Natural killer cell (primary cell): ENCODE data around the gene CISD3. TPM values are rescaled to one million over a fixed set of nuclear protein-coding genes. Genes with fewer than 3 reads are reported as not detected.
A peak's percentile ranks its signal among the peaks of the same experiment; 100 is the strongest.

ENCODE experiments used
- ATAC-seq, 3 donors: fragments of 150-1000 bp in 2 of 3; fragments of 200-7000 bp in 1 of 3; cut with Tn5 transposase; 1 replicate in 1 of 3; 2 replicates in 2 of 3; pipeline ENCODE4 v1.10.0; 2021; ENCODE audit warnings: mild to moderate bottlenecking in 2 of 3, moderate library complexity in 2 of 3
- DNase-seq, 2 donors: peaks; one replicate each; pipeline versions ENCODE4 v3.0.0 to v3.0.0-alpha.2; 2013 to 2021; ENCODE audit warnings: mixed read lengths in 1 of 2
- H3K27ac ChIP-seq: one replicate; pipeline ENCODE4 v1.5.1; 2013; ENCODE audit warnings: mild to moderate bottlenecking, low read length
- H3K27me3 ChIP-seq: one replicate; pipeline ENCODE4 v1.6.1; 2013; ENCODE audit warnings: low read length; ENCODE audit not compliant: control insufficient read depth, insufficient read depth
- H3K36me3 ChIP-seq: one replicate; pipeline ENCODE4 v1.6.1; 2013; ENCODE audit warnings: low read length; ENCODE audit not compliant: control insufficient read depth, insufficient read depth
- H3K4me1 ChIP-seq: one replicate; pipeline ENCODE4 v1.6.1; 2013; ENCODE audit warnings: low read length; ENCODE audit not compliant: control insufficient read depth, insufficient read depth
- H3K4me3 ChIP-seq: one replicate; pipeline ENCODE4 v1.5.1; 2013; ENCODE audit warnings: low read length
- H3K9me3 ChIP-seq: one replicate; pipeline ENCODE4 v1.6.1; 2013; ENCODE audit warnings: low read length; ENCODE audit not compliant: control insufficient read depth, insufficient read depth
- H3K27ac Mint-ChIP-seq, 2 donors: one replicate each; pipeline ENCODE4 v1.8.0; 2022; ENCODE audit warnings: mild to moderate bottlenecking in 2 of 2, mixed read lengths in 2 of 2, moderate library complexity in 1 of 2
- H3K27me3 Mint-ChIP-seq, 2 donors: one replicate each; pipeline ENCODE4 v1.8.0; 2022; ENCODE audit warnings: low read depth in 2 of 2, mixed read lengths in 2 of 2
- H3K36me3 Mint-ChIP-seq: one replicate; pipeline ENCODE4 v1.8.0; 2022; ENCODE audit warnings: mixed read lengths
- H3K4me1 Mint-ChIP-seq, 2 donors: one replicate each; pipeline ENCODE4 v1.8.0; 2022; ENCODE audit warnings: mixed read lengths in 2 of 2
- H3K4me3 Mint-ChIP-seq: one replicate; pipeline ENCODE4 v1.8.0; 2022; ENCODE audit warnings: mild to moderate bottlenecking, moderate library complexity, mixed read lengths
- H3K9me3 Mint-ChIP-seq, 2 donors: one replicate each; pipeline ENCODE4 v1.8.0; 2022; ENCODE audit warnings: mixed read lengths in 2 of 2
- CTCF ChIP-seq: fragments of 200-600 bp; IDR thresholded peaks from one replicate; pipeline ENCODE4 v1.8.0; 2022; ENCODE audit warnings: antibody characterized with exemption
- WGBS: methylation state at CpG from one replicate; pipeline ENCODE4 v1.1.7; 2013; ENCODE audit warnings: missing lambda C conversion rate; ENCODE audit not compliant: insufficient coverage; 5-methylcytosine and 5-hydroxymethylcytosine counted together
- intact Hi-C: fragments of 100-400 bp; cut with micrococcal nuclease; formaldehyde crosslinking; loops from one replicate; pipeline ENCODE4 v1.14.2; 2022
- total RNA-seq, 4 donors: library from RNA; stranded (reverse); fragments of 120-200 nt in 1 of 4; gene quantifications; one replicate each; pipeline versions ENCODE4 v1.2.3 to v1.2.4, GENCODE V29; 2013 to 2022

Gene CISD3
- total RNA-seq, 3 donors from 2014 or later (not counting 1 experiment from before 2014, with no cell fraction given) = 32.6 to 37.4 (median 33.9) TPM

- peaks cover 45% of the 10 kb centered on the region for H3K27me3 ChIP-seq
- H3K36me3 ChIP-seq = no peaks in the 10 kb centered on the region
- no peak overlapping the region for H3K27ac Mint-ChIP-seq
- no peak overlapping the region for H3K27ac ChIP-seq
- peaks cover 23 to 34% of the 10 kb centered on the region in 2 donors for H3K4me1 Mint-ChIP-seq
- no peaks in the 10 kb centered on the region for H3K36me3 Mint-ChIP-seq
- no peaks in the 10 kb centered on the region for H3K9me3 Mint-ChIP-seq
- H3K27me3 Mint-ChIP-seq = peaks cover 46 to 48% of the 10 kb centered on the region in 2 donors
- no peak for ATAC-seq
- no peaks in the 10 kb centered on the region for H3K9me3 ChIP-seq
- peak overlapping the region; percentile 69 for H3K4me3 Mint-ChIP-seq
- WGBS = 71% methylated on average over 7 of the region's 8 CpGs
- H3K4me1 ChIP-seq = peaks cover 49% of the 10 kb centered on the region
- DNase-seq = no peak
- TF ChIP-seq CTCF = no peak
- H3K4me3 ChIP-seq = no peak overlapping the region
- intact Hi-C loops = no loop called here
Observed at GRCh38 chr17:38746004-38746848, 16.1 kb downstream of the CISD3 start.

- 15% methylated on average over 20 of the region's 21 CpGs for WGBS
- H3K36me3 Mint-ChIP-seq = no peaks in the 10 kb centered on the region
- H3K9me3 Mint-ChIP-seq = no peaks in the 10 kb centered on the region
- intact Hi-C loops = no loop called here
- DNase-seq (no peak), ATAC-seq (no peak)
- H3K27ac Mint-ChIP-seq = no peak overlapping the region
- H3K4me1 Mint-ChIP-seq = peaks cover 30 to 42% of the 10 kb centered on the region in 2 donors
- peaks cover 50 to 54% of the 10 kb centered on the region in 2 donors for H3K27me3 Mint-ChIP-seq
- Histone ChIP-seq H3K27ac (no peak overlapping the region), H3K9me3 (no peaks in the 10 kb centered on the region), H3K4me3 (no peak overlapping the region), H3K27me3 (peaks cover 45% of the 10 kb centered on the region), H3K4me1 (peaks cover 54% of the 10 kb centered on the region), H3K36me3 (no peaks in the 10 kb centered on the region)
- TF ChIP-seq CTCF = no peak
- H3K4me3 Mint-ChIP-seq = peak overlapping the region; percentile 69
Observed at GRCh38 chr17:38746849-38747462, 16.8 kb downstream of the CISD3 start.

GRCh38 chr17:38747463-38748148 lies 17.5 kb downstream of the CISD3 start:
- peak overlapping the region; percentile 70 for H3K4me3 Mint-ChIP-seq
- H3K4me1 Mint-ChIP-seq = peaks cover 37 to 46% of the 10 kb centered on the region in 2 donors
- no peak for ATAC-seq
- H3K27ac ChIP-seq = no peak overlapping the region
- H3K9me3 ChIP-seq = no peaks in the 10 kb centered on the region
- H3K4me1 ChIP-seq = peaks cover 57% of the 10 kb centered on the region
- peaks cover 50 to 53% of the 10 kb centered on the region in 2 donors for H3K27me3 Mint-ChIP-seq
- peak overlapping the region; percentile 14 for H3K4me3 ChIP-seq
- DNase-seq = peak in 1 of 2 donors; percentile 36
- TF ChIP-seq CTCF = no peak
- no peaks in the 10 kb centered on the region for H3K36me3 ChIP-seq
- intact Hi-C loops = no loop called here
- WGBS = under 1% methylated on average over 58 of the region's 64 CpGs
- H3K9me3 Mint-ChIP-seq = no peaks in the 10 kb centered on the region
- H3K36me3 Mint-ChIP-seq = peaks cover 4% of the 10 kb centered on the region
- no peak overlapping the region for H3K27ac Mint-ChIP-seq
- H3K27me3 ChIP-seq = peaks cover 45% of the 10 kb centered on the region
